ENCODE data around the gene NEDD4.

- TF ChIP-seq CTCF (IDR thresholded peaks at IDR 0.05) (no peak), POLR2AphosphoS5 (IDR thresholded peaks at IDR 0.05) (no peak)
Observed at GRCh38 chr15:55990998-55991397, 2.4 kb downstream of the NEDD4 start.

Data from esophagus muscularis mucosa (tissue), 3 donors.